GM18907 (cell line): Measurements from ENCODE around the gene TTC39B.

Source experiments
- ATAC-seq: cut with Tn5 transposase; IDR thresholded peaks from one replicate; pipeline ENCODE4 v1.9.1; 2021; ENCODE audit warnings: mild to moderate bottlenecking, moderate library complexity; ENCODE audit not compliant: unreplicated experiment

The TTC39B gene

GRCh38 chr9:15187589-15187988 lies 119.4 kb downstream of the TTC39B start:
- no peak for ATAC-seq

- no peak for ATAC-seq
Observed at GRCh38 chr9:15182730-15183129, 124.3 kb downstream of the TTC39B start.

GRCh38 chr9:15182101-15182551 lies 124.9 kb downstream of the TTC39B start:
- ATAC-seq = no peak

GRCh38 chr9:15180124-15180523 lies 126.9 kb downstream of the TTC39B start:
- ATAC-seq = peak; percentile 49

GRCh38 chr9:15178631-15179030 lies 128.4 kb downstream of the TTC39B start:
- no peak for ATAC-seq

GRCh38 chr9:15176836-15177235 lies 130.2 kb downstream of the TTC39B start:
- ATAC-seq = no peak

GRCh38 chr9:15163931-15164330 lies 143.1 kb downstream of the TTC39B start:
- ATAC-seq = no peak

GRCh38 chr9:15161753-15162152 lies 145.3 kb downstream of the TTC39B start:
- ATAC-seq = no peak

GRCh38 chr9:15160673-15161072 lies 146.3 kb downstream of the TTC39B start:
- no peak for ATAC-seq

- ATAC-seq = no peak
Observed at GRCh38 chr9:15158064-15158463, 149.0 kb downstream of the TTC39B start.

- ATAC-seq = no peak
Observed at GRCh38 chr9:15157381-15157780, 149.6 kb downstream of the TTC39B start.

GRCh38 chr9:15156241-15156640 lies 150.8 kb downstream of the TTC39B start:
- no peak for ATAC-seq

GRCh38 chr9:15155826-15156225 lies 151.2 kb downstream of the TTC39B start:
- no peak for ATAC-seq

GRCh38 chr9:15155323-15155722 lies 151.7 kb downstream of the TTC39B start:
- no peak for ATAC-seq

GRCh38 chr9:15154677-15155076 lies 152.3 kb downstream of the TTC39B start:
- no peak for ATAC-seq

- no peak for ATAC-seq
Observed at GRCh38 chr9:15153961-15154360, 153.1 kb downstream of the TTC39B start.

GRCh38 chr9:15150939-15151338 lies 156.1 kb downstream of the TTC39B start:
- no peak for ATAC-seq

GRCh38 chr9:15149450-15149849 lies 157.6 kb downstream of the TTC39B start:
- ATAC-seq = no peak

- ATAC-seq = no peak
Observed at GRCh38 chr9:15146268-15146700, 160.7 kb downstream of the TTC39B start.

- ATAC-seq = no peak
Observed at GRCh38 chr9:15144622-15145061, 162.4 kb downstream of the TTC39B start.

GRCh38 chr9:15142878-15143534 lies 164.0 kb downstream of the TTC39B start:
- ATAC-seq = peak; percentile 96

- ATAC-seq = no peak
Observed at GRCh38 chr9:15140051-15140450, 167.0 kb downstream of the TTC39B start.

GRCh38 chr9:15139469-15139868 lies 167.5 kb downstream of the TTC39B start:
- ATAC-seq = no peak
